TTC549 (cell line): ENCODE data around the gene HLA-DMB.

Source experiments
- FAIRE-seq: peaks from 2 replicates; lab custom pipeline; 2012; peaks lifted over from hg19 to GRCh38; lab: Jason Lieb, UNC

Gene HLA-DMB

GRCh38 chr6:32905078-32905477 lies 35.8 kb downstream of the HLA-DMB start:
- FAIRE-seq = no peak

GRCh38 chr6:32903952-32904351 lies 36.9 kb downstream of the HLA-DMB start:
- no peak for FAIRE-seq

- FAIRE-seq = no peak
Measured at GRCh38 chr6:32895006-32895345, 45.9 kb downstream of the HLA-DMB start.

GRCh38 chr6:32894085-32895005 lies 46.5 kb downstream of the HLA-DMB start:
- FAIRE-seq = no peak

- FAIRE-seq = no peak
Measured at GRCh38 chr6:32890831-32891230, 50.0 kb downstream of the HLA-DMB start.

- FAIRE-seq = no peak
Measured at GRCh38 chr6:32889533-32889932, 51.3 kb downstream of the HLA-DMB start.

GRCh38 chr6:32888576-32888975 lies 52.3 kb downstream of the HLA-DMB start:
- FAIRE-seq = no peak

- no peak for FAIRE-seq
Measured at GRCh38 chr6:32887616-32888015, 53.2 kb downstream of the HLA-DMB start.

GRCh38 chr6:32886681-32887383 lies 54.0 kb downstream of the HLA-DMB start:
- FAIRE-seq = no peak

GRCh38 chr6:32885698-32886286 lies 55.0 kb downstream of the HLA-DMB start:
- FAIRE-seq = peak; percentile 85
